ENCODE data around the gene MXD3. TPM values are rescaled to one million over a fixed set of nuclear protein-coding genes. Genes with fewer than 3 reads are reported as not detected.
A peak's percentile ranks its signal among the peaks of the same experiment; 100 is the strongest.

Gene MXD3
- total and polyA plus RNA-seq, 4 experiments from 2014 or later = 0.28 to 17.3 (median 9.3) TPM

GRCh38 chr5:177276886-177277285 is 34.8 kb downstream of the MXD3 start:
- Histone ChIP-seq H3K27me3 (ENCODE audit: insufficient read depth, low read length) (no peaks in the 10 kb centered on the region), H3K27ac (ENCODE audit: low read depth, low read length) (no peak overlapping the region), H3K4me1 (ENCODE audit: insufficient read depth, low read length) (no peaks in the 10 kb centered on the region), H3K36me3 (ENCODE audit: insufficient read depth, low read length) (peaks cover 48% of the 10 kb centered on the region), H3K4me3 (ENCODE audit: low read length in 2 of 2) (no peak overlapping the region), H3K9me3 (ENCODE audit: control insufficient read depth in 1 of 2, low read length in 2 of 2) (no peaks in the 10 kb centered on the region)
- ChIA-PET POLR2A (ENCODE audit: partially characterized antibody) (interaction anchor here (0.6 kb wide), 2 partner anchors 143 to 161 kb away, joined by 4 to 5 read pairs; no protein-coding TSS in a partner anchor), CTCF (ENCODE audit: partially characterized antibody) (interaction anchor here (0.7 to 2.2 kb wide), 3 partner anchors 31 to 221 kb away, joined by 3 to 7 read pairs (median 3); no protein-coding TSS in a partner anchor)
- H3K27ac Mint-ChIP-seq = peak overlapping the region in 2 of 7 donors; percentile 59 to 66
- H3K4me1 Mint-ChIP-seq = peaks cover 0 to 6% (median 3%) of the 10 kb centered on the region in 4 donors
- H3K36me3 Mint-ChIP-seq = peaks cover 46 to 62% of the 10 kb centered on the region in 2 donors
- intact Hi-C loops (cut with micrococcal nuclease) = no loop called here
- no peak for DNase-seq
- H3K4me3 Mint-ChIP-seq = no peak overlapping the region
- H3K27me3 Mint-ChIP-seq = no peaks in the 10 kb centered on the region
- no peaks in the 10 kb centered on the region for H3K9me3 Mint-ChIP-seq

- Mint-ChIP-seq H3K36me3 (peaks cover 46 to 64% of the 10 kb centered on the region in 2 donors), H3K4me3 (no peak overlapping the region), H3K27ac (no peak overlapping the region), H3K9me3 (no peaks in the 10 kb centered on the region), H3K27me3 (no peaks in the 10 kb centered on the region), H3K4me1 (peaks cover 0 to 6% (median 3%) of the 10 kb centered on the region in 4 donors)
- Histone ChIP-seq H3K27ac (ENCODE audit: low read depth, low read length) (no peak overlapping the region), H3K36me3 (ENCODE audit: insufficient read depth, low read length) (peaks cover 52% of the 10 kb centered on the region), H3K4me1 (ENCODE audit: insufficient read depth, low read length) (no peaks in the 10 kb centered on the region), H3K4me3 (ENCODE audit: low read length in 2 of 2) (no peak overlapping the region), H3K27me3 (ENCODE audit: insufficient read depth, low read length) (no peaks in the 10 kb centered on the region), H3K9me3 (ENCODE audit: control insufficient read depth in 1 of 2, low read length in 2 of 2) (no peaks in the 10 kb centered on the region)
- POLR2A ChIA-PET (ENCODE audit: partially characterized antibody) = no interaction called here
- no peak for DNase-seq
- CTCF ChIA-PET (ENCODE audit: partially characterized antibody) = interaction anchor here (2.2 kb wide), 1 partner anchor 162 kb away, joined by 7 read pairs; no protein-coding TSS in a partner anchor
- intact Hi-C loops (cut with micrococcal nuclease) = no loop called here
Measured at GRCh38 chr5:177275883-177276282, 35.8 kb downstream of the MXD3 start.

DNA sequence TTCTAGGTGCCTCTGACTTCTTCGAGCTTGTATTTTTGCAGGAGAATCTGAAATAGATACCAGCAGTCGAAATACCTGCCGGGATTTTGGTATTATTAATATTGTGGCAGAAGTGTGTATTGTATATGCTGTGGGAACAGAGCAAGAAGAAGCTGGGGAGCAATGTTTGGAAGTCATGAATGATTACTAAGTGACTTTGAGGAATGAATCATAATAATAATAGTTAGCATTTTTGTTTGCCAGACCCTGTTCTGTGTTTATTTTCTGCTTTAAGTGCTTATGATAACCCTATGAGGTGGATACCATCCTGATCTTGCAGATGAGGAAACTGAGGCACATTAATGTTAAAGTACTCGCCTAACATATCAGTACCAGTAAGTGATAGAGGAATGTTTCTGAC is 40.6 kb downstream of the MXD3 start:
- H3K27ac ChIP-seq (ENCODE audit: low read depth, low read length) = no peak overlapping the region
- no peak for DNase-seq
- no peaks in the 10 kb centered on the region for H3K4me1 ChIP-seq (ENCODE audit: insufficient read depth, low read length)
- H3K4me3 Mint-ChIP-seq = no peak overlapping the region
- peaks cover 69% of the 10 kb centered on the region for H3K36me3 ChIP-seq (ENCODE audit: insufficient read depth, low read length)
- no peaks in the 10 kb centered on the region for H3K27me3 Mint-ChIP-seq
- H3K27ac Mint-ChIP-seq = peak overlapping the region in 1 of 7 donors; percentile 47
- H3K4me3 ChIP-seq (ENCODE audit: low read length in 2 of 2) = no peak overlapping the region
- no peaks in the 10 kb centered on the region for H3K9me3 Mint-ChIP-seq
- H3K9me3 ChIP-seq (ENCODE audit: control insufficient read depth in 1 of 2, low read length in 2 of 2) = no peaks in the 10 kb centered on the region
- ChIA-PET POLR2A (ENCODE audit: partially characterized antibody) (no interaction called here), CTCF (ENCODE audit: partially characterized antibody) (interaction anchor here (1.3 to 2.8 kb wide), 2 partner anchors 38 to 158 kb away, joined by 6 to 12 read pairs; no protein-coding TSS in a partner anchor)
- H3K4me1 Mint-ChIP-seq = peaks cover 0 to 4% (median 2%) of the 10 kb centered on the region in 4 donors
- H3K36me3 Mint-ChIP-seq = peaks cover 65 to 71% of the 10 kb centered on the region in 2 donors
- no peaks in the 10 kb centered on the region for H3K27me3 ChIP-seq (ENCODE audit: insufficient read depth, low read length)
- intact Hi-C loops (cut with micrococcal nuclease) = no loop called here

DNA sequence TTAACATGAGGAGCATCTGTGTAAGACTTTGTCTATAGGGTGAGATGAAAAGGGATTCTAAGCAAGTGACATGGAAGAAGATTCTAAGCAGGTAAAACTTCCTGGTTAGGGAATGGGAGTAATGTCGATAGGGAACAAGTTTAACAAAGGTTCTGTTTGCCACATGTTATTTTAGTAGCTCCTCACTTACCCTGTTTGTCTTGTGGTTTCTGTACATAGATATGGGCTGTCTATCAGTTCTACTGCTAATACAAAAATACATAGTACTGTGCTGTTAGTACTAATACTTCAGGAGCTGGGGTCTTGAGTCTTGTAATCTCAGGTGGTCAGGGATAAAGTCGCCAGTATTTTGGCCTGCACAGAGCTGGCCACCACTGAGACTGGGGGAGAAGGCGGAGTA is 41.0 kb downstream of the MXD3 start:
- Mint-ChIP-seq H3K9me3 (no peaks in the 10 kb centered on the region), H3K27me3 (no peaks in the 10 kb centered on the region), H3K4me3 (no peak overlapping the region), H3K27ac (peak overlapping the region in 4 of 7 donors; percentile 44 to 73 (median 59)), H3K36me3 (peaks cover 70 to 73% of the 10 kb centered on the region in 2 donors), H3K4me1 (peaks cover 0 to 4% (median 2%) of the 10 kb centered on the region in 4 donors)
- DNase-seq = no peak
- Histone ChIP-seq H3K27ac (ENCODE audit: low read depth, low read length) (no peak overlapping the region), H3K4me1 (ENCODE audit: insufficient read depth, low read length) (no peaks in the 10 kb centered on the region), H3K4me3 (ENCODE audit: low read length in 2 of 2) (no peak overlapping the region), H3K36me3 (ENCODE audit: insufficient read depth, low read length) (peaks cover 70% of the 10 kb centered on the region), H3K27me3 (ENCODE audit: insufficient read depth, low read length) (no peaks in the 10 kb centered on the region), H3K9me3 (ENCODE audit: control insufficient read depth in 1 of 2, low read length in 2 of 2) (no peaks in the 10 kb centered on the region)
- CTCF ChIA-PET (ENCODE audit: partially characterized antibody) = interaction anchor here (1.3 to 2.8 kb wide), 2 partner anchors 39 to 157 kb away, joined by 6 to 12 read pairs; no protein-coding TSS in a partner anchor
- POLR2A ChIA-PET (ENCODE audit: partially characterized antibody) = no interaction called here
- intact Hi-C loops (cut with micrococcal nuclease) = no loop called here

- Mint-ChIP-seq H3K27me3 (no peaks in the 10 kb centered on the region), H3K4me1 (peaks cover 0 to 4% (median 2%) of the 10 kb centered on the region in 4 donors), H3K4me3 (no peak overlapping the region), H3K27ac (peak overlapping the region in 1 of 7 donors; percentile 32), H3K36me3 (peaks cover 69 to 76% of the 10 kb centered on the region in 2 donors), H3K9me3 (no peaks in the 10 kb centered on the region)
- no peaks in the 10 kb centered on the region for H3K9me3 ChIP-seq (ENCODE audit: control insufficient read depth in 1 of 2, low read length in 2 of 2)
- ChIA-PET POLR2A (ENCODE audit: partially characterized antibody) (no interaction called here), CTCF (ENCODE audit: partially characterized antibody) (interaction anchor here (1.3 to 2.8 kb wide), 2 partner anchors 39 to 156 kb away, joined by 6 to 12 read pairs; no protein-coding TSS in a partner anchor)
- no peaks in the 10 kb centered on the region for H3K4me1 ChIP-seq (ENCODE audit: insufficient read depth, low read length)
- H3K27me3 ChIP-seq (ENCODE audit: insufficient read depth, low read length) = no peaks in the 10 kb centered on the region
- intact Hi-C loops (cut with micrococcal nuclease) = no loop called here
- no peak for DNase-seq
- H3K4me3 ChIP-seq (ENCODE audit: low read length in 2 of 2) = no peak overlapping the region
- H3K36me3 ChIP-seq (ENCODE audit: insufficient read depth, low read length) = peaks cover 73% of the 10 kb centered on the region
- no peak overlapping the region for H3K27ac ChIP-seq (ENCODE audit: low read depth, low read length)
Measured at GRCh38 chr5:177269976-177270375, 41.7 kb downstream of the MXD3 start.

GRCh38 chr5:177269232-177269895 is 42.3 kb downstream of the MXD3 start:
- intact Hi-C loops (cut with micrococcal nuclease) = no loop called here
- H3K9me3 Mint-ChIP-seq = no peaks in the 10 kb centered on the region
- no peaks in the 10 kb centered on the region for H3K4me1 ChIP-seq (ENCODE audit: insufficient read depth, low read length)
- H3K27me3 Mint-ChIP-seq = no peaks in the 10 kb centered on the region
- H3K27ac Mint-ChIP-seq = peak overlapping the region in 1 of 7 donors; percentile 20
- H3K4me3 Mint-ChIP-seq = no peak overlapping the region
- H3K36me3 ChIP-seq (ENCODE audit: insufficient read depth, low read length) = peaks cover 70% of the 10 kb centered on the region
- no peaks in the 10 kb centered on the region for H3K27me3 ChIP-seq (ENCODE audit: insufficient read depth, low read length)
- no peak overlapping the region for H3K4me3 ChIP-seq (ENCODE audit: low read length in 2 of 2)
- POLR2A ChIA-PET (ENCODE audit: partially characterized antibody) = no interaction called here
- CTCF ChIA-PET (ENCODE audit: partially characterized antibody) = interaction anchor here (2.8 kb wide), 1 partner anchor 156 kb away, joined by 12 read pairs; no protein-coding TSS in a partner anchor
- no peaks in the 10 kb centered on the region for H3K9me3 ChIP-seq (ENCODE audit: control insufficient read depth in 1 of 2, low read length in 2 of 2)
- H3K4me1 Mint-ChIP-seq = peaks cover 0 to 4% (median 2%) of the 10 kb centered on the region in 4 donors
- DNase-seq = no peak
- no peak overlapping the region for H3K27ac ChIP-seq (ENCODE audit: low read depth, low read length)
- peaks cover 67 to 77% of the 10 kb centered on the region in 2 donors for H3K36me3 Mint-ChIP-seq

- no peak for DNase-seq
- intact Hi-C loops (cut with micrococcal nuclease) = no loop called here
- POLR2A ChIA-PET (ENCODE audit: partially characterized antibody) = interaction anchor here (0.6 kb wide), 1 partner anchor 232 kb away, joined by 3 read pairs; the partner anchor contains the start of gene PDLIM7
- H3K4me1 ChIP-seq (ENCODE audit: insufficient read depth, low read length) = no peaks in the 10 kb centered on the region
- no peaks in the 10 kb centered on the region for H3K9me3 ChIP-seq (ENCODE audit: control insufficient read depth in 1 of 2, low read length in 2 of 2)
- peaks cover 0 to 4% (median 2%) of the 10 kb centered on the region in 4 donors for H3K4me1 Mint-ChIP-seq
- no peaks in the 10 kb centered on the region for H3K27me3 Mint-ChIP-seq
- H3K36me3 ChIP-seq (ENCODE audit: insufficient read depth, low read length) = peaks cover 53% of the 10 kb centered on the region
- no peaks in the 10 kb centered on the region for H3K9me3 Mint-ChIP-seq
- CTCF ChIA-PET (ENCODE audit: partially characterized antibody) = interaction anchor here (2.9 kb wide), 1 partner anchor 152 kb away, joined by 14 read pairs; no protein-coding TSS in a partner anchor
- no peak overlapping the region for H3K27ac Mint-ChIP-seq
- no peak overlapping the region for H3K27ac ChIP-seq (ENCODE audit: low read depth, low read length)
- H3K27me3 ChIP-seq (ENCODE audit: insufficient read depth, low read length) = no peaks in the 10 kb centered on the region
- H3K4me3 Mint-ChIP-seq = no peak overlapping the region
- H3K4me3 ChIP-seq (ENCODE audit: low read length in 2 of 2) = no peak overlapping the region
- peaks cover 54 to 81% of the 10 kb centered on the region in 2 donors for H3K36me3 Mint-ChIP-seq
Measured at GRCh38 chr5:177265395-177265794, 46.3 kb downstream of the MXD3 start.
